Spleen (tissue), 11 donors: ENCODE results near the gene KRTAP5-7. TPM values are rescaled to one million over a fixed set of nuclear protein-coding genes. Genes with fewer than 3 reads are reported as not detected.

Experiments used
- DNase-seq: peaks from one replicate; pipeline ENCODE4 v3.0.0-alpha.2; 2020
- H3K27ac ChIP-seq, 8 donors: fragments of 200-600 bp; sonication (generic) in 7 of 8; 1 replicate in 4 of 8; 2 replicates in 4 of 8; pipeline versions ENCODE4 v1.5.0 to v1.8.0; 2016 to 2021; ENCODE audit warnings: inconsistent platforms in 4 of 8, mild to moderate bottlenecking in 4 of 8, moderate library complexity in 1 of 8
- H3K27me3 ChIP-seq, 7 donors: fragments of 200-600 bp; sonication (generic) in 6 of 7; replicated peaks in 1 of 7; 1 replicate in 4 of 7; 2 replicates in 3 of 7; pipeline versions ENCODE4 v1.5.0 to v1.8.0; 2016 to 2021; ENCODE audit warnings: inconsistent platforms in 3 of 7, mild to moderate bottlenecking in 1 of 7
- H3K36me3 ChIP-seq, 6 donors: fragments of 200-600 bp; sonication (generic) in 5 of 6; 1 replicate in 4 of 6; 2 replicates in 2 of 6; pipeline versions ENCODE4 v1.5.0 to v1.8.0; 2016 to 2021; ENCODE audit warnings: inconsistent platforms in 2 of 6
- H3K4me1 ChIP-seq, 6 donors: fragments of 200-600 bp; sonication (generic) in 5 of 6; 1 replicate in 3 of 6; 2 replicates in 3 of 6; pipeline versions ENCODE4 v1.5.0 to v1.8.0; 2016 to 2021; ENCODE audit warnings: inconsistent platforms in 3 of 6
- H3K4me3 ChIP-seq, 8 donors: fragments of 200-600 bp; sonication (generic) in 7 of 8; 1 replicate in 4 of 8; 2 replicates in 4 of 8; pipeline versions ENCODE4 v1.5.0 to v1.8.0; 2016 to 2021; ENCODE audit warnings: inconsistent platforms in 4 of 8, mild to moderate bottlenecking in 4 of 8, moderate library complexity in 2 of 8
- H3K9me3 ChIP-seq, 8 donors: fragments of 200-600 bp; sonication (generic) in 7 of 8; 1 replicate in 4 of 8; 2 replicates in 4 of 8; pipeline versions ENCODE4 v1.5.0 to v1.8.0; 2016 to 2021; ENCODE audit warnings: inconsistent platforms in 4 of 8
- CTCF ChIP-seq, 11 experiments: fragments of 200-600 bp in 7 of 11; fragments of 450-650 bp in 4 of 11; sonication (generic) in 4 of 11; IDR thresholded peaks in 8 of 11; conservative IDR thresholded peaks in 3 of 11; 1 replicate in 7 of 11; 2 replicates in 4 of 11; pipeline versions ENCODE4 v1.4.0 to v1.8.0; 2016 to 2021; ENCODE audit warnings: antibody characterized with exemption in 11 of 11, inconsistent platforms in 4 of 11, mild to moderate bottlenecking in 1 of 11
- POLR2A ChIP-seq, 3 donors: fragments of 450-650 bp; IDR thresholded peaks; one replicate each; pipeline ENCODE4 v1.5.1; 2017; ENCODE audit warnings: antibody characterized with exemption in 3 of 3, mild to moderate bottlenecking in 1 of 3
- POLR2AphosphoS5 ChIP-seq, 3 donors: sonication (generic); formaldehyde crosslinking; IDR thresholded peaks; one replicate each; pipeline ENCODE4 v1.5.1; 2017; ENCODE audit warnings: antibody characterized with exemption in 3 of 3
- WGBS, 5 donors: extraction: QIAGEN DNeasy Blood & Tissue Kit in 3 of 5; methylation state at CpG; one replicate each; pipeline versions ENCODE4 v1.1.5 to v1.1.7; 2013 to 2018; 5-methylcytosine and 5-hydroxymethylcytosine counted together
- intact Hi-C: fragments of 100-400 bp; cut with DNase I; formaldehyde crosslinking; loops from one replicate; pipeline ENCODE4 v1.15.0; 2023; ENCODE audit warnings: low total_unique reads
- polyA plus RNA-seq, 3 donors: library from polyadenylated mRNA; stranded (reverse); fragments of 200-250 nt; gene quantifications; one replicate each; pipeline ENCODE4 v1.2.1, GENCODE V29; 2013
- total RNA-seq, 7 donors: library from RNA; depleted of rRNA in 3 of 7; stranded (reverse); fragments of >200 nt in 3 of 7; fragmentation: NEBNext Ultra II Directional in 4 of 7; extraction: Animal tissue kit (Norgen Biotek cat#: 25700) in 4 of 7; gene quantifications; one replicate each; pipeline versions ENCODE4 v1.1.0 to v1.2.1, GENCODE V29; 2016 to 2021
- donor health status: healthy with polysubstance abuse.
- donor health status: DM: no; HTN: no; CAD: no; lungs with moderate emphysema.
- donor health status: DM: no; HTN: no; CAD: no.
- donor health status: Bipolar disorder and iron deficiency.
- donor health status: healthy.
- donor health status: DM: no; HTN: no; CAD: no.
- donor health status: DM: yes; HTN: yes; CAD: no.

The KRTAP5-7 gene
- total and polyA plus RNA-seq, 10 donors, result 0.13 to 0.72 (median 0.53) TPM; not detected in 6

- TF ChIP-seq POLR2AphosphoS5 (IDR thresholded peaks at IDR 0.05), result no peak
- no peak for TF ChIP-seq CTCF (IDR thresholded peaks at IDR 0.05 in 8 of 11, conservative IDR thresholded peaks at IDR 0.05 in 3 of 11)
- TF ChIP-seq POLR2A (IDR thresholded peaks at IDR 0.05), result no peak
- no peak overlapping the region for H3K27ac ChIP-seq
- 88 to 93% (median 89%) methylated on average over 1 of the region's 1 CpG for WGBS, 5 donors
- no peaks in the 10 kb centered on the region for H3K9me3 ChIP-seq
- DNase-seq, result no peak
- no peaks in the 10 kb centered on the region for H3K4me1 ChIP-seq
- intact Hi-C loops, result no loop called here
- no peaks in the 10 kb centered on the region for H3K36me3 ChIP-seq
- no peak overlapping the region for H3K4me3 ChIP-seq
- H3K27me3 ChIP-seq, result peaks cover 0 to 19% (median 3%) of the 10 kb centered on the region in 7 donors
These were observed 31.9 kb downstream of the KRTAP5-7 start for GRCh38 chr11:71558996-71559395.

- Histone ChIP-seq H3K27me3 (peaks cover 0 to 29% (median 9%) of the 10 kb centered on the region in 7 donors), H3K27ac (no peak overlapping the region), H3K4me1 (no peaks in the 10 kb centered on the region), H3K36me3 (no peaks in the 10 kb centered on the region), H3K9me3 (no peaks in the 10 kb centered on the region), H3K4me3 (no peak overlapping the region)
- intact Hi-C loops, result no loop called here
- no peak for DNase-seq
- no peak for TF ChIP-seq POLR2AphosphoS5 (IDR thresholded peaks at IDR 0.05)
These were observed 35.1 kb downstream of the KRTAP5-7 start for GRCh38 chr11:71562120-71562519.

- H3K27me3 ChIP-seq, result peaks cover 0 to 29% (median 9%) of the 10 kb centered on the region in 7 donors
- H3K36me3 ChIP-seq, result no peaks in the 10 kb centered on the region
- no peaks in the 10 kb centered on the region for H3K4me1 ChIP-seq
- no peaks in the 10 kb centered on the region for H3K9me3 ChIP-seq
- DNase-seq, result no peak
- WGBS, 5 donors, result 7 to 11% (median 10%) methylated on average over 8 of the region's 8 CpGs
- no peak overlapping the region for H3K27ac ChIP-seq
- TF ChIP-seq CTCF (IDR thresholded peaks at IDR 0.05 in 8 of 11, conservative IDR thresholded peaks at IDR 0.05 in 3 of 11) (peak in 7 of 11 experiments; percentile 22 to 43 (median 33)), POLR2AphosphoS5 (IDR thresholded peaks at IDR 0.05) (no peak), POLR2A (IDR thresholded peaks at IDR 0.05) (no peak)
- no peak overlapping the region for H3K4me3 ChIP-seq
- intact Hi-C loops, result no loop called here
These were observed 36.3 kb downstream of the KRTAP5-7 start for GRCh38 chr11:71563406-71563805.

- intact Hi-C loops, result no loop called here
- DNase-seq, result no peak
- no peak for TF ChIP-seq POLR2A (IDR thresholded peaks at IDR 0.05)
- no peak for TF ChIP-seq POLR2AphosphoS5 (IDR thresholded peaks at IDR 0.05)
- TF ChIP-seq CTCF (IDR thresholded peaks at IDR 0.05 in 8 of 11, conservative IDR thresholded peaks at IDR 0.05 in 3 of 11), result no peak
- H3K36me3 ChIP-seq, result no peaks in the 10 kb centered on the region
- no peaks in the 10 kb centered on the region for H3K4me1 ChIP-seq
- 72 to 86% (median 83%) methylated on average over 4 of the region's 4 CpGs for WGBS, 5 donors
- no peaks in the 10 kb centered on the region for H3K9me3 ChIP-seq
- H3K4me3 ChIP-seq, result no peak overlapping the region
- H3K27ac ChIP-seq, result no peak overlapping the region
- peaks cover 0 to 29% (median 9%) of the 10 kb centered on the region in 7 donors for H3K27me3 ChIP-seq
These were observed 37.4 kb downstream of the KRTAP5-7 start for GRCh38 chr11:71564430-71564829.

- no peak within 1 kb of the TSS for H3K27ac ChIP-seq
- H3K4me3 ChIP-seq, result no peak within 1 kb of the TSS
- no peak for DNase-seq
- no peaks in the 10 kb centered on the region for H3K9me3 ChIP-seq
- WGBS, 5 donors, result 26 to 57% (median 45%) methylated on average over 2 to 5 of the region's 5 CpGs
- H3K4me1 ChIP-seq, result no peaks in the 10 kb centered on the region
- H3K36me3 ChIP-seq, result no peaks in the 10 kb centered on the region
- intact Hi-C loops, result no loop called here
- H3K27me3 ChIP-seq, result peaks cover 0 to 29% (median 9%) of the 10 kb centered on the region in 7 donors
- TF ChIP-seq CTCF (IDR thresholded peaks at IDR 0.05 in 8 of 11, conservative IDR thresholded peaks at IDR 0.05 in 3 of 11), result no peak
- no peak for TF ChIP-seq POLR2AphosphoS5 (IDR thresholded peaks at IDR 0.05)
- no peak for TF ChIP-seq POLR2A (IDR thresholded peaks at IDR 0.05)
These were observed 38.2 kb downstream of the KRTAP5-7 start, which contains the start of gene KRTAP5-10 for GRCh38 chr11:71565263-71565662. Gene KRTAP5-10, plus strand, starts transcription at chr11:71565563. Its CDS starts 25 bp downstream, at chr11:71565588.
